Activated naive CD8-positive, alpha-beta T cell treated with anti-CD3 and anti-CD28 coated beads for 36 hours (primary cell): ENCODE data around the gene GSTO2. TPM values are rescaled to one million over a fixed set of nuclear protein-coding genes. Genes with fewer than 3 reads are reported as not detected.

Experiments used
- DNase-seq: peaks from one replicate; pipeline ENCODE4 v3.0.0; 2021
- H3K27ac Mint-ChIP-seq: one replicate; pipeline ENCODE4 v1.8.0; 2022; ENCODE audit warnings: mild to moderate bottlenecking, moderate library complexity, mixed read lengths
- H3K27me3 Mint-ChIP-seq: one replicate; pipeline ENCODE4 v1.8.0; 2022; ENCODE audit warnings: mild to moderate bottlenecking, mixed read lengths
- H3K36me3 Mint-ChIP-seq: one replicate; pipeline ENCODE4 v1.8.0; 2021; ENCODE audit warnings: mild to moderate bottlenecking, mixed read lengths
- H3K4me1 Mint-ChIP-seq: one replicate; pipeline ENCODE4 v1.8.0; 2021; ENCODE audit warnings: mixed read lengths
- H3K4me3 Mint-ChIP-seq: one replicate; pipeline ENCODE4 v1.8.0; 2022; ENCODE audit warnings: mild to moderate bottlenecking, moderate library complexity, mixed read lengths
- H3K9me3 Mint-ChIP-seq: one replicate; pipeline ENCODE4 v1.8.0; 2022; ENCODE audit warnings: mixed read lengths
- total RNA-seq, 2 experiments: library from RNA; stranded (reverse); gene quantifications; one replicate each; pipeline ENCODE4 v1.2.3, GENCODE V29; 2021

GSTO2 gene
- total RNA-seq, 2 experiments from 2014 or later: 1.5 to 2.5 TPM

GRCh38 chr10:104286939-104287338, 18.0 kb downstream of the GSTO2 start:
- DNase-seq: no peak
- peaks cover 5% of the 10 kb centered on the region for H3K4me1 Mint-ChIP-seq
- no peak overlapping the region for H3K27ac Mint-ChIP-seq
- no peaks in the 10 kb centered on the region for H3K9me3 Mint-ChIP-seq
- no peaks in the 10 kb centered on the region for H3K36me3 Mint-ChIP-seq
- peaks cover 14% of the 10 kb centered on the region for H3K27me3 Mint-ChIP-seq
- no peak overlapping the region for H3K4me3 Mint-ChIP-seq

DNA sequence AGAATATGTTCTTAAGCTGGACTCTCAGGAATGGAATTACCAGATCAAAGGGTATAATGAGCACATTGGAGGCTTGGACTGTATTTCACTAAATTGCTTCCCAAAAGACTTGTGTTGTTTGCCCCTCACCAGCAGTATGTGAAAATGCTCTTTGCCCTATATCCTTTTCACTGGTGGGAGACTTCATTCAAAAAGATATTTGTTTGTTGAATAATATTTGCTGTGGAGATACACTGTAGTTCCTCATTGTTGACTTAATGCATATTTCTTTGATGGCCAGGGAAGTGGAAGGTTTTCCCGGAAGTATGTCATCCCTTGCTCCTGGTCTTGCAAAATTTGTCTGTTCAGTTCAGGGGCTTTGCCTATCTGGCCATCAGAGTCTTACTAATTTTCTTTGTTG, 19.4 kb downstream of the GSTO2 start:
- peaks cover 14% of the 10 kb centered on the region for H3K27me3 Mint-ChIP-seq
- H3K4me1 Mint-ChIP-seq: peaks cover 11% of the 10 kb centered on the region
- H3K4me3 Mint-ChIP-seq: no peak overlapping the region
- DNase-seq: no peak
- H3K36me3 Mint-ChIP-seq: no peaks in the 10 kb centered on the region
- no peak overlapping the region for H3K27ac Mint-ChIP-seq
- H3K9me3 Mint-ChIP-seq: no peaks in the 10 kb centered on the region

DNA sequence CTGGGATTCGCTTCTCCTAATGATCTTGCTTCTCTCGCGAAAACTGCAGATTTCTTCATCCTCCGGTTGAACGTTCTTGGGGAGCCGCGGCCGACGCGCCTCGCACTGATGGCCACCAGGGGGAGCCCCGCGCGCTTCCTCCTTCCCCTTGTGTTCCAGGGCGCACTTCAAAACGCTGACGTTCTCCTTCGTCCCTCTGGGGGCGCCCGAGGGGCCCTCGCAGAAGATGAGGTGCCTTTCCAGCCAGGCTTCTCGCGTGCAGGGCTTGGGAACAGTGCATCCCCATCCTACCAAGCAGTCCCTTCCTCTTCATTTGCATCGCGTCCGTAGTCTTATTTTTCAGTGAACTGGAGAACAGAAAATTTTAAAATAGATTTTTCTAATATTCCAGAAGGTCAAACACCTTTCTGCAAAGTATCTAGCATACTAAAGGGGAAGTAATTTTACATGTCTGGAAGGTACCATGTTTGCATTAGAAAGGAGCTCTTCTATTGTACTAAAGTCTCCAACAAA, 22.5 kb downstream of the GSTO2 start:
- Mint-ChIP-seq H3K4me3 (no peak overlapping the region), H3K27ac (no peak overlapping the region), H3K36me3 (no peaks in the 10 kb centered on the region), H3K9me3 (no peaks in the 10 kb centered on the region), H3K4me1 (peaks cover 11% of the 10 kb centered on the region), H3K27me3 (peaks cover 22% of the 10 kb centered on the region)
- DNase-seq: peak; percentile 83

- Mint-ChIP-seq H3K36me3 (no peaks in the 10 kb centered on the region), H3K27ac (peak overlapping the region; percentile 63), H3K27me3 (peaks cover 27% of the 10 kb centered on the region), H3K9me3 (no peaks in the 10 kb centered on the region), H3K4me3 (no peak overlapping the region), H3K4me1 (peaks cover 11% of the 10 kb centered on the region)
- DNase-seq: no peak
These were observed 24.0 kb downstream of the GSTO2 start for GRCh38 chr10:104293011-104293410.

DNA sequence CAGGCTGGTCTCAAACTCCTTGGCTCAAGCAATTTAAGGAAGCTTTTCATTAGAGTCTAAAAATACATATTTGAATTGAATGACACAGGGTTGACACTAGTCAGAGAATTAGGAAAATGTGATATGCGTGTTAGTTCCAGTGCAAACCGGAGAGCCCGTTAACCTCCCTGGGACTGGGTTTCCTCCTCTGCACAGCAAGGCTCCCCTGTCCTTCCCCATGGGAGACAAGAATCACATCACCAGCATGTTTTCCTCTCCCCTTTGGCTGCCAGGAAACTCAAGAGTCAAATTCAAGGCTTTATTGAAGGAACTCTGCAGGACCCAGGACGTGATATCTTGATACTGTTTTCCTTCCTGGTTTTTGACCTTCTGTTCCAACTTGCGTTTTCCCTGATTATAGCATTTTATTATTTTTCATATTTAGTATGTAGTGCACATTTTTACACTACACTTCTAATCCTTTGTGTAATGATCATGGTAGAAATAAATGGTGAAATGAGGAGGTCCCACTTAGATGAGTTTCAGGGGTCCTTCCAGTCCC, 24.9 kb downstream of the GSTO2 start:
- no peak for DNase-seq
- peaks cover 26% of the 10 kb centered on the region for H3K27me3 Mint-ChIP-seq
- no peaks in the 10 kb centered on the region for H3K9me3 Mint-ChIP-seq
- H3K27ac Mint-ChIP-seq: no peak overlapping the region
- peaks cover 11% of the 10 kb centered on the region for H3K4me1 Mint-ChIP-seq
- H3K36me3 Mint-ChIP-seq: no peaks in the 10 kb centered on the region
- H3K4me3 Mint-ChIP-seq: no peak overlapping the region

- Mint-ChIP-seq H3K27ac (no peak overlapping the region), H3K36me3 (peaks cover 3% of the 10 kb centered on the region), H3K4me3 (no peak overlapping the region), H3K9me3 (no peaks in the 10 kb centered on the region), H3K4me1 (peaks cover 19% of the 10 kb centered on the region), H3K27me3 (peaks cover 13% of the 10 kb centered on the region)
- DNase-seq: no peak
These were observed 27.9 kb downstream of the GSTO2 start for GRCh38 chr10:104296687-104297436.

DNA sequence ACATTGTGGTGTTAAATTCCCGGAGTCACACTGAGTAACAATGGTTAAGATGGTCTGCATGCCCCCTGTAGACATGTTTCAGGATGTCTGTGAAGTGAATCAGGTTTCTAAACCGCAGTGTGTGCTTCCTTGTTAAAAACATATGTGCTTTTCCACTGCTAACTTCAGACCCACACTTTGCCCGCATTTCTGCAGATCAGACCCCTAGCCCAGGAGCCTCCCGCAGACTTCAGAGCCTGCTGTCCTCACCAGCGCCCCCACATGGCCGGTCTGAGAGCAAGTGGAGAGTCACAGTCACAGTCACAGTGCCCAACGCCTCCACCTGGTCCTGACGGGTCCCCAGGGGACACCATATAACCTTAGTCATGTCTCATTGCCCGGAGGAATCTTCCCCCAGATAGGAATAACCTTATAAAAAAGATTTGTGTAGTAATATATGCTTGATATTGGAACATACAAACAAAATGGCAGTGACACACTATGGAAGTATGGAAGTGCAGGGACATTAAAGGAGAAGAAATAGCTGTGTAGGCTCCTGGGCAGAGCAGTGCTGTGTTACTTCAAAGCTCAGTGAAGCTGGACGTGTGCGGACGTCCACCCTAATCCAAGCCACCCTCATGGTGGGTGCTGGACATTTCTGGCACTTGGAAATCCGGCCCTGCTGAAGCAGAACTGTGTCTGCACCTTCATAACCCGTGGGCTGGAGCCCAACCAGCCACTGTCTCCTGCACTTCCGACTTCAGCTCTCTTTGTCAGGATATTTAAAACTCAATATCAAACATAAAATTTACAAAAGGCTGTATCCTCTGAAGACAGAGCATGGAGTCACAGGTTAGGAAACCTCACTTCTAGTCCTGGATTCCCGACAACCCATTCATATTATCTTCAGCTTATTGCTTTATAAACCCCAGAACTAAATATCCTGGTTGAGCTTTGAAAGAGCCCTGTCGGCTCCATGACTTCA, 29.0 kb downstream of the GSTO2 start:
- Mint-ChIP-seq H3K27ac (no peak overlapping the region), H3K4me3 (no peak overlapping the region)

GRCh38 chr10:104299031-104299904, 30.3 kb downstream of the GSTO2 start:
- Mint-ChIP-seq H3K27ac (no peak overlapping the region), H3K27me3 (peaks cover 12% of the 10 kb centered on the region), H3K4me3 (no peak overlapping the region), H3K36me3 (peaks cover 8% of the 10 kb centered on the region), H3K9me3 (no peaks in the 10 kb centered on the region), H3K4me1 (peaks cover 17% of the 10 kb centered on the region)
- DNase-seq: no peak

More for the DNA sequence above, 29.0 kb downstream of the GSTO2 start:
- H3K4me1 Mint-ChIP-seq: peaks cover 15% of the 10 kb centered on the region
- peaks cover 13% of the 10 kb centered on the region for H3K27me3 Mint-ChIP-seq
- DNase-seq: peak; percentile 35
- no peaks in the 10 kb centered on the region for H3K9me3 Mint-ChIP-seq
- H3K36me3 Mint-ChIP-seq: peaks cover 6% of the 10 kb centered on the region

GRCh38 chr10:104300002-104300735, 31.2 kb downstream of the GSTO2 start:
- no peak for DNase-seq
- H3K4me1 Mint-ChIP-seq: peaks cover 20% of the 10 kb centered on the region
- peak overlapping the region; percentile 73 for H3K27ac Mint-ChIP-seq
- H3K36me3 Mint-ChIP-seq: peaks cover 8% of the 10 kb centered on the region
- H3K27me3 Mint-ChIP-seq: peaks cover 5% of the 10 kb centered on the region
- H3K9me3 Mint-ChIP-seq: no peaks in the 10 kb centered on the region
- H3K4me3 Mint-ChIP-seq: no peak overlapping the region

- peaks cover 8% of the 10 kb centered on the region for H3K36me3 Mint-ChIP-seq
- peak overlapping the region; percentile 73 for H3K27ac Mint-ChIP-seq
- H3K27me3 Mint-ChIP-seq: peaks cover 7% of the 10 kb centered on the region
- no peaks in the 10 kb centered on the region for H3K9me3 Mint-ChIP-seq
- DNase-seq: no peak
- H3K4me1 Mint-ChIP-seq: peaks cover 22% of the 10 kb centered on the region
- no peak overlapping the region for H3K4me3 Mint-ChIP-seq
These were observed 31.8 kb downstream of the GSTO2 start for GRCh38 chr10:104300736-104301292.

- DNase-seq: no peak
- H3K9me3 Mint-ChIP-seq: no peaks in the 10 kb centered on the region
- peaks cover 8% of the 10 kb centered on the region for H3K36me3 Mint-ChIP-seq
- H3K4me3 Mint-ChIP-seq: no peak overlapping the region
- peaks cover 15% of the 10 kb centered on the region for H3K27me3 Mint-ChIP-seq
- H3K27ac Mint-ChIP-seq: no peak overlapping the region
- peaks cover 31% of the 10 kb centered on the region for H3K4me1 Mint-ChIP-seq
These were observed 33.1 kb downstream of the GSTO2 start for GRCh38 chr10:104301907-104302690.

- H3K9me3 Mint-ChIP-seq: no peaks in the 10 kb centered on the region
- DNase-seq: no peak
- peaks cover 10% of the 10 kb centered on the region for H3K36me3 Mint-ChIP-seq
- H3K4me1 Mint-ChIP-seq: peaks cover 47% of the 10 kb centered on the region
- H3K27ac Mint-ChIP-seq: no peak overlapping the region
- H3K4me3 Mint-ChIP-seq: no peak overlapping the region
- peaks cover 11% of the 10 kb centered on the region for H3K27me3 Mint-ChIP-seq
These were observed 34.8 kb downstream of the GSTO2 start for GRCh38 chr10:104303594-104304355.
